ENCODE measurements around the gene SUPT16H. TPM values are rescaled to one million over a fixed set of nuclear protein-coding genes. Genes with fewer than 3 reads are reported as not detected.
A peak's percentile ranks its signal among the peaks of the same experiment; 100 is the strongest.

Gene SUPT16H
- total RNA-seq, 1 donor from 2014 or later = 77.8 TPM

- Histone ChIP-seq H3K36me3 (ENCODE audit: control insufficient read depth, insufficient read depth, low read length) (no peaks in the 10 kb centered on the region), H3K4me3 (ENCODE audit: low read depth, low read length) (no peak overlapping the region), H3K27me3 (ENCODE audit: control insufficient read depth, insufficient read depth, low read length) (no peaks in the 10 kb centered on the region)
- no peak for TF ChIP-seq CTCF (IDR thresholded peaks at IDR 0.05; ENCODE audit: insufficient read depth, low read length, poor library complexity, severe bottlenecking)
- no peak for DNase-seq (ENCODE audit: low read depth)
Observed at GRCh38 chr14:21313512-21313911, 70.3 kb downstream of the SUPT16H start.

- H3K27me3 ChIP-seq (ENCODE audit: control insufficient read depth, insufficient read depth, low read length) = no peaks in the 10 kb centered on the region
- no peak for TF ChIP-seq CTCF (IDR thresholded peaks at IDR 0.05; ENCODE audit: insufficient read depth, low read length, poor library complexity, severe bottlenecking)
Observed at GRCh38 chr14:21311614-21312013, 72.2 kb downstream of the SUPT16H start.

GRCh38 chr14:21309956-21310355 lies 73.9 kb downstream of the SUPT16H start:
- DNase-seq (ENCODE audit: low read depth) = no peak
- Histone ChIP-seq H3K27me3 (ENCODE audit: control insufficient read depth, insufficient read depth, low read length) (no peaks in the 10 kb centered on the region), H3K36me3 (ENCODE audit: control insufficient read depth, insufficient read depth, low read length) (no peaks in the 10 kb centered on the region), H3K4me3 (ENCODE audit: low read depth, low read length) (no peak overlapping the region)
- no peak for TF ChIP-seq CTCF (IDR thresholded peaks at IDR 0.05; ENCODE audit: insufficient read depth, low read length, poor library complexity, severe bottlenecking)

More at GRCh38 chr14:21311614-21312013, 72.2 kb downstream of the SUPT16H start:
- no peaks in the 10 kb centered on the region for H3K36me3 ChIP-seq (ENCODE audit: control insufficient read depth, insufficient read depth, low read length)
- DNase-seq (ENCODE audit: low read depth) = no peak
- H3K4me3 ChIP-seq (ENCODE audit: low read depth, low read length) = no peak overlapping the region

- Histone ChIP-seq H3K4me3 (ENCODE audit: low read depth, low read length) (no peak overlapping the region), H3K27me3 (ENCODE audit: control insufficient read depth, insufficient read depth, low read length) (no peaks in the 10 kb centered on the region), H3K36me3 (ENCODE audit: control insufficient read depth, insufficient read depth, low read length) (no peaks in the 10 kb centered on the region)
- TF ChIP-seq CTCF (IDR thresholded peaks at IDR 0.05; ENCODE audit: insufficient read depth, low read length, poor library complexity, severe bottlenecking) = no peak
- no peak for DNase-seq (ENCODE audit: low read depth)
Observed at GRCh38 chr14:21309238-21309636, 74.6 kb downstream of the SUPT16H start.

GRCh38 chr14:21308479-21309237 lies 75.2 kb downstream of the SUPT16H start:
- no peaks in the 10 kb centered on the region for H3K36me3 ChIP-seq (ENCODE audit: control insufficient read depth, insufficient read depth, low read length)
- no peak for TF ChIP-seq CTCF (IDR thresholded peaks at IDR 0.05; ENCODE audit: insufficient read depth, low read length, poor library complexity, severe bottlenecking)
- H3K27me3 ChIP-seq (ENCODE audit: control insufficient read depth, insufficient read depth, low read length) = no peaks in the 10 kb centered on the region
- peak; percentile 83 for DNase-seq (ENCODE audit: low read depth)
- H3K4me3 ChIP-seq (ENCODE audit: low read depth, low read length) = peak overlapping the region; percentile 31

- no peak for TF ChIP-seq CTCF (IDR thresholded peaks at IDR 0.05; ENCODE audit: insufficient read depth, low read length, poor library complexity, severe bottlenecking)
- Histone ChIP-seq H3K36me3 (ENCODE audit: control insufficient read depth, insufficient read depth, low read length) (no peaks in the 10 kb centered on the region), H3K4me3 (ENCODE audit: low read depth, low read length) (no peak overlapping the region), H3K27me3 (ENCODE audit: control insufficient read depth, insufficient read depth, low read length) (no peaks in the 10 kb centered on the region)
- DNase-seq (ENCODE audit: low read depth) = no peak
Observed at GRCh38 chr14:21308132-21308478, 75.7 kb downstream of the SUPT16H start.

All from kidney epithelial cell (primary cell).